Prostate gland (tissue), 2 donors: ENCODE data around the gene IFNA13.

ENCODE experiments used
- POLR2A ChIP-seq: fragments of 450-650 bp; IDR thresholded peaks from one replicate; pipeline ENCODE4 v1.6.1; 2016; ENCODE audit warnings: antibody characterized with exemption, mild to moderate bottlenecking
- POLR2AphosphoS5 ChIP-seq: sonication (generic); formaldehyde crosslinking; IDR thresholded peaks from one replicate; pipeline ENCODE4 v1.6.1; 2017; ENCODE audit warnings: antibody characterized with exemption
- TF ChIP-seq, protein P1 (sequence below), 4 experiments: fragments of 200-600 bp in 2 of 4; fragments of 450-650 bp in 2 of 4; sonication (generic) in 2 of 4; IDR thresholded peaks; 1 replicate in 3 of 4; 2 replicates in 1 of 4; pipeline ENCODE4 v1.5.1; 2016 to 2019; ENCODE audit warnings: antibody characterized with exemption in 4 of 4, mild to moderate bottlenecking in 2 of 4, moderate library complexity in 2 of 4

DNA sequence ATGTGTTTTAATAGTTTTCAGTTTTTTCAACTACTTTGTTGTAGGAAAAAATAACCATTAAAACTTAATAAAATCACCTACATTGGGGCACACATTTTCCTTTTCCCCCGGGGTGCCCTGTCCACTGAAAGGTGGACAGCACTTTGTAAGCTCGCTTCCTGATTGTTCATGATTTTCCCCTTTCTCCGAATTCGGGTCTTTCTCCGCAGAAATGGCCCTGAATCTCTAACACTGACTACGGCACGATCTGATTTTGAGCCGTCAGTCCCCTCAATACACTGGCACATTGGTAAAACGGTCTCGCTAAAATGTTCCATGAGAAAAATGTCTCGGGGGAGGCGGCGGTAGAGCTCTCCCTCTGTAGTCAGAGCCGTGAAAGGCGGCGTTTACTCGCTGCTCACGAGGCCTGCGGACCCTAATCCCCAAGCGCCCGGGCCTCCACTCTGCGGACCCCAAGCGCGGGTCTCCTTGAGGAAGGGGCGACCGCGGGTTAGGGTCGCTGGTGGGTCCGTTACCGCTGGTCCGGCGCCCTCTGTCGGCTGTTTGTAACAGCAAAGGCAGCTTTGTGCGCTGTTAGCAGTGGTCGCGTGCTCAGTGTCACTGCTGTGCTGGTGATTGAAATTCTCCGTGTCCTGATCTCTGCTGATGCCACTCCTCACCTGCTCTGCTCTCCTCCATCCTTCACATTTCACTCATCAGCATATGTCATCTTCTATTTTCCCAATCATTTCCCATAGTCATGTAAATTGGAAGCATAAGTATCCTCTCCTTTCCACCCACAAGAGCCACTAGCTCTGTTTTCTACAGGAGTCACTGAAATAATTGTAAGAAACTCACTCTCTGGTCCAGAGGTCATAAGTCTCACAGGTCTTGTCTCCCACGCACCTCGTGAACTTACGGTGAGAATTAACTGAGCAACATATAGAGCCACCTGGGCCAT, 28.2 kb upstream of the IFNA13 start:
- no peak for TF ChIP-seq POLR2A
- TF ChIP-seq, protein P1, sequence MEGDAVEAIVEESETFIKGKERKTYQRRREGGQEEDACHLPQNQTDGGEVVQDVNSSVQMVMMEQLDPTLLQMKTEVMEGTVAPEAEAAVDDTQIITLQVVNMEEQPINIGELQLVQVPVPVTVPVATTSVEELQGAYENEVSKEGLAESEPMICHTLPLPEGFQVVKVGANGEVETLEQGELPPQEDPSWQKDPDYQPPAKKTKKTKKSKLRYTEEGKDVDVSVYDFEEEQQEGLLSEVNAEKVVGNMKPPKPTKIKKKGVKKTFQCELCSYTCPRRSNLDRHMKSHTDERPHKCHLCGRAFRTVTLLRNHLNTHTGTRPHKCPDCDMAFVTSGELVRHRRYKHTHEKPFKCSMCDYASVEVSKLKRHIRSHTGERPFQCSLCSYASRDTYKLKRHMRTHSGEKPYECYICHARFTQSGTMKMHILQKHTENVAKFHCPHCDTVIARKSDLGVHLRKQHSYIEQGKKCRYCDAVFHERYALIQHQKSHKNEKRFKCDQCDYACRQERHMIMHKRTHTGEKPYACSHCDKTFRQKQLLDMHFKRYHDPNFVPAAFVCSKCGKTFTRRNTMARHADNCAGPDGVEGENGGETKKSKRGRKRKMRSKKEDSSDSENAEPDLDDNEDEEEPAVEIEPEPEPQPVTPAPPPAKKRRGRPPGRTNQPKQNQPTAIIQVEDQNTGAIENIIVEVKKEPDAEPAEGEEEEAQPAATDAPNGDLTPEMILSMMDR (IDR thresholded peaks at IDR 0.05) = peak; percentile 42 to 64 (median 60)
- TF ChIP-seq POLR2AphosphoS5 = no peak
